Adrenal gland (tissue), 12 donors: ENCODE data around the gene NR1D2. TPM values are rescaled to one million over a fixed set of nuclear protein-coding genes. Genes with fewer than 3 reads are reported as not detected.

Source experiments
- DNase-seq, 7 donors: peaks; one replicate each; pipeline ENCODE4 v3.0.0-alpha.2; 2019 to 2020
- H3K27ac ChIP-seq, 5 donors: fragments of 200-600 bp; sonication (generic) in 4 of 5; 1 replicate in 3 of 5; 2 replicates in 2 of 5; pipeline versions ENCODE4 v1.5.1 to v1.8.0; 2016 to 2020; ENCODE audit warnings: mild to moderate bottlenecking in 1 of 5
- H3K27me3 ChIP-seq: fragments of 200-600 bp; 2 replicates; pipeline ENCODE4 v1.8.0; 2021
- H3K36me3 ChIP-seq, 2 donors: fragments of 200-600 bp; replicated peaks in 1 of 2; 1 replicate in 1 of 2; 2 replicates in 1 of 2; pipeline versions ENCODE4 v1.5.1 to v1.8.0; 2018 to 2022
- H3K4me1 ChIP-seq, 2 donors: fragments of 200-600 bp; replicated peaks in 1 of 2; 1 replicate in 1 of 2; 2 replicates in 1 of 2; pipeline versions ENCODE4 v1.5.1 to v1.8.0; 2018 to 2021
- H3K4me3 ChIP-seq, 4 donors: fragments of 200-600 bp; sonication (generic) in 3 of 4; one replicate each; pipeline ENCODE4 v1.5.1; 2016 to 2018
- H3K9me3 ChIP-seq, 3 donors: fragments of 200-600 bp; sonication (generic) in 1 of 3; replicated peaks in 1 of 3; 1 replicate in 2 of 3; 2 replicates in 1 of 3; pipeline versions ENCODE4 v1.5.1 to v1.8.0; 2016 to 2021
- CTCF ChIP-seq, 6 experiments: fragments of 450-650 bp in 4 of 6; fragments of 200-600 bp in 2 of 6; sonication (generic) in 1 of 6; IDR thresholded peaks; 1 replicate in 5 of 6; 2 replicates in 1 of 6; pipeline versions ENCODE4 v1.5.1 to v1.8.0; 2016 to 2021; ENCODE audit warnings: antibody characterized with exemption in 6 of 6, mild to moderate bottlenecking in 2 of 6, moderate library complexity in 1 of 6
- POLR2A ChIP-seq, 2 donors: fragments of 450-650 bp; IDR thresholded peaks; one replicate each; pipeline ENCODE4 v1.6.1; 2017; ENCODE audit warnings: antibody characterized with exemption in 2 of 2, mild to moderate bottlenecking in 2 of 2, moderate library complexity in 1 of 2
- WGBS, 4 donors: extraction: QIAGEN DNeasy Blood & Tissue Kit in 2 of 4; methylation state at CpG; one replicate each; pipeline versions ENCODE4 v1.1.5 to v1.1.7; 2013 to 2017; 5-methylcytosine and 5-hydroxymethylcytosine counted together
- intact Hi-C, 2 donors: fragments of 100-400 bp; cut with DNase I; formaldehyde crosslinking; loops; one replicate each; pipeline versions ENCODE4 v1.14.1 to v1.15.0; 2022 to 2023
- polyA plus RNA-seq, 3 donors: library from polyadenylated mRNA; stranded (reverse); fragments of 200-250 nt in 2 of 3; fragments of 350-450 nt in 1 of 3; fragmentation: Illumina TruSeq in 1 of 3; extraction: RNeasy Lipid Tissue Mini Kit (QIAGEN cat#74804) in 1 of 3; gene quantifications; one replicate each; pipeline ENCODE4 v1.2.3, GENCODE V29; 2013 to 2014
- total RNA-seq, 9 donors: library from RNA; depleted of rRNA in 4 of 9; stranded (reverse); fragments of >200 nt in 4 of 9; fragments of 120-200 nt in 1 of 9; fragmentation: NEBNext Ultra II Directional in 1 of 9; extraction: Animal tissue kit (Norgen Biotek cat#: 25700) in 1 of 9; gene quantifications; one replicate each; pipeline versions ENCODE4 v1.1.0 to v1.2.4, GENCODE V29; 2013 to 2023
- donor health status: healthy with polysubstance abuse.
- donor health status: Bipolar disorder and iron deficiency.
- donor health status: DM: yes; HTN: yes; CAD: no.
- donor health status: DM: no; HTN: no; CAD: no.
- donor health status: DM: no; HTN: no; CAD: no.
- donor health status: DM: yes; HTN: yes; CAD: no.

NR1D2 gene
- total and polyA plus RNA-seq, 12 donors = 8.7 to 43.4 (median 29.6) TPM

DNA sequence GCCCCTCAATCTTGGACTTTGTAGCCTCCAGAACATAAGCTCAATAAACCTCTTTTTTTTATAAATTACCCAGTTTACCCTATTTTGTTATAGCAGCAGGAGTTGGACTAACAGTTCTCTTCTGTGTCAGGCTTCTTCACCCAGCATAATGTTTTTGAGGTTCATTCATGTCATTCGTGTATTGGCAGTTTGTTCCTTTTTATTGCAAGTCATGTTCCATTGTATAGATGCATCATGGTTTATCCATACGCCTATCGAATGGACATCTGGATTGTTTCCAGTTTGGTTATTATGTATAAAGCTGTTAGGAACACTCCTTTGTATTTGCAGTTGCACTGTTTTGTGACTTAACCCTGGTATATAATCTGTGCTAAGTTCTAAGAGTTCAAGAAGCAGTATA is 39.8 kb downstream of the NR1D2 start:
- Histone ChIP-seq H3K36me3 (no peaks in the 10 kb centered on the region), H3K27ac (no peak overlapping the region), H3K4me3 (no peak overlapping the region), H3K27me3 (no peaks in the 10 kb centered on the region), H3K9me3 (no peaks in the 10 kb centered on the region), H3K4me1 (peaks cover 0 to 2% of the 10 kb centered on the region in 2 donors)
- no peak for DNase-seq
- TF ChIP-seq POLR2A (IDR thresholded peaks at IDR 0.05) = no peak
- no peak for TF ChIP-seq CTCF (IDR thresholded peaks at IDR 0.05)
- WGBS, 4 donors = 93 to 98% (median 95%) methylated on average over 3 of the region's 3 CpGs
- intact Hi-C loops = loop anchor here in 1 of 2 donors (10.0 kb wide), 1 partner anchor 90 kb away; no protein-coding TSS in a partner anchor

DNA sequence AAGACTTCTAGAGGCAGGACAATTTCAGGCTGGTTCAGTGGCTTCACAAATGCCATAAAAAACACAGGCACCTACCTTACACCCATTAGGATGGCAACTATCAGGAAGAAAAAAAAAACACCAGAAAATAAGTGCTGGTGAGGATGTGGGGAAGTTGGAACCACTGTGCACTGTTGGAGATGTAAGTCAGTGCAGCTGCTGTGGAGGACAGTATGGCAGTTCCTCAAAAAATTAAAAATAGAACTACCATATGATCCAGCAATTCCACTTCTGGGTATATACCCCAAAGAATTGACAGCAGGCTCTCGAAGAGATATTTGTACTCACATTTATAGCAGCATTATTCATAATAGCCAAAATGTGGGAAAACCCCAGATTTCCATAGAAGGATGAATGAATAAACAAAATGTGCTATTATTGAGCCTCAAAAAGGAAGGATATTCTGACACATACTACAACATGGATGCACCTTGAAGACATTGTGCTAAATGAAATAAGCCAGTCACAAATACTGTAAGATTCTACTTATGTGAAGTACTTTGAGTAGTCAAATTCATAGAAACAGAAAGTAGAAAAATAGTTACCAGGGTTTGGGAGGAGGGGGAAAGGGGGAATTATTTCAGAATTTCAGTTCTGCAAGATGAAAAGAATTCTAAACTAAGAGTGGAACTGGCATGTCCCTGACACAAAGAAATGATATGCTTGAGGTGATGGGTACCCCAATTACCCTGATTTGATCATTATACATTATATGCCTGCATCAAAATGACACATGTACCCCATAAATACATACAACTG is 40.9 kb downstream of the NR1D2 start:
- TF ChIP-seq CTCF (IDR thresholded peaks at IDR 0.05) (no peak), POLR2A (IDR thresholded peaks at IDR 0.05) (no peak)
- WGBS, 4 donors = 69 to 88% (median 79%) methylated on average over 1 of the region's 1 CpG
- intact Hi-C loops = loop anchor here in 1 of 2 donors (10.0 kb wide), 1 partner anchor 91 kb away; no protein-coding TSS in a partner anchor

GRCh38 chr3:23987356-23987755 is 42.3 kb downstream of the NR1D2 start:
- Histone ChIP-seq H3K4me3 (no peak overlapping the region), H3K4me1 (no peaks in the 10 kb centered on the region), H3K27ac (no peak overlapping the region), H3K9me3 (no peaks in the 10 kb centered on the region), H3K27me3 (no peaks in the 10 kb centered on the region), H3K36me3 (no peaks in the 10 kb centered on the region)
- WGBS, 4 donors = 74 to 81% (median 78%) methylated on average over 8 of the region's 8 CpGs
- no peak for TF ChIP-seq POLR2A (IDR thresholded peaks at IDR 0.05)
- TF ChIP-seq CTCF (IDR thresholded peaks at IDR 0.05) = no peak
- DNase-seq = no peak
- intact Hi-C loops = loop anchor here in 1 of 2 donors (10.0 kb wide), 1 partner anchor 93 kb away; no protein-coding TSS in a partner anchor

More for the DNA sequence above, 40.9 kb downstream of the NR1D2 start:
- H3K27me3 ChIP-seq = no peaks in the 10 kb centered on the region
- no peaks in the 10 kb centered on the region for H3K4me1 ChIP-seq
- no peak overlapping the region for H3K4me3 ChIP-seq
- no peaks in the 10 kb centered on the region for H3K9me3 ChIP-seq
- no peaks in the 10 kb centered on the region for H3K36me3 ChIP-seq
- no peak overlapping the region for H3K27ac ChIP-seq
- no peak for DNase-seq

DNA sequence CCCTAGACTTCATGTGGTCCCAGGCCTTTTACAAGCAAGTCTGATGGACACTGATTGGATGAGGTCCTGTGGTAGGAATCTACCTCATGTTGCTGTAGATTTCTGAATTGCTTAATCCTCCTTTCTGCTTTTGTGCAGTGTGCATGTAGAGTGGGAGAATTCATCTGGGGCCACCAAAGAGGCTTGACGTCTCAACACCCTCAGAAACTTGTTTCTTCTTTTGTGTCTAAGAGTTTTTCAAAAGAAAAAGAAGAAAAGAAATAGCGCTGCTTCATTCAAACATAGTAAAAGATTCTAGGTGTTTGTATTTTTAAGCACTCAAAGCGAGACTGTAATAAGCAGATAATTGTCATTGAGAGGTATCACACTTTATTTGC is 46.2 kb downstream of the NR1D2 start:
- Histone ChIP-seq H3K27ac (no peak overlapping the region), H3K4me1 (peaks cover 0 to 5% of the 10 kb centered on the region in 2 donors), H3K27me3 (no peaks in the 10 kb centered on the region), H3K4me3 (no peak overlapping the region), H3K9me3 (no peaks in the 10 kb centered on the region), H3K36me3 (no peaks in the 10 kb centered on the region)
- DNase-seq = no peak
- whole genome bisulfite sequencing, 4 donors = 86 to 91% (median 89%) methylated on average over 3 of the region's 3 CpGs
- intact Hi-C loops = loop anchor here (10.0 kb wide), 2 partner anchors 96 to 244 kb away; no protein-coding TSS in a partner anchor
- TF ChIP-seq POLR2A (IDR thresholded peaks at IDR 0.05) (no peak), CTCF (IDR thresholded peaks at IDR 0.05) (no peak)
